Endometrial microvascular endothelial cells (primary cell): Measurements from ENCODE around the gene NME2. TPM values are rescaled to one million over a fixed set of nuclear protein-coding genes. Genes with fewer than 3 reads are reported as not detected.
"Not testable (repeated sequence)": the region's sequence is repeated elsewhere in the genome, so short reads cannot be mapped to it uniquely, and the experiment has no call there.

ENCODE experiments used
- in situ Hi-C: cut with HindIII; loops from 2 replicates; pipeline ENCODE4 v1.10.0; 2017; ENCODE audit warnings: low sequenced_read_pairs, low pct_unique_long_range_greater_than_20kb; ENCODE audit errors: inconsistent ontology term
- total RNA-seq: library from RNA; depleted of rRNA; stranded (reverse); fragments of >200 nt; gene quantifications from one replicate; pipeline ENCODE4 v1.2.3, GENCODE V29; 2015; ENCODE audit errors: inconsistent ontology term

NME2 gene
- total RNA-seq, 1 donor from 2014 or later, result 600 TPM

- in situ Hi-C loops, result no loop called here
Measured at GRCh38 chr17:51149163-51149562, 17.0 kb upstream of the NME2 start.

GRCh38 chr17:51150932-51151331 lies 15.3 kb upstream of the NME2 start:
- in situ Hi-C loops, result no loop called here

- in situ Hi-C loops, result no loop called here
Measured at GRCh38 chr17:51152766-51153209, 13.4 kb upstream of the NME2 start.

GRCh38 chr17:51153210-51154072 lies 12.8 kb upstream of the NME2 start, which contains the start of gene NME1:
Gene NME1 (plus strand): TSS chr17:51153559. CDS start chr17:51155655, 2,096 bp downstream.
- in situ Hi-C loops, result no loop called here

- in situ Hi-C loops, result no loop called here
Measured at GRCh38 chr17:51154176-51154575, 12.0 kb upstream of the NME2 start.

- in situ Hi-C loops, result no loop called here
Measured at GRCh38 chr17:51155416-51155815, 10.8 kb upstream of the NME2 start.

GRCh38 chr17:51159604-51160003 lies 6.6 kb upstream of the NME2 start:
- in situ Hi-C loops, result no loop called here

- in situ Hi-C loops, result no loop called here
Measured at GRCh38 chr17:51161541-51161940, 4.7 kb upstream of the NME2 start.

GRCh38 chr17:51164911-51165679 lies 1.1 kb upstream of the NME2 start:
- in situ Hi-C loops, result no loop called here

GRCh38 chr17:51165680-51166197 lies 472 bp upstream of the NME2 start:
- in situ Hi-C loops, result no loop called here

GRCh38 chr17:51166987-51167931 lies 1.0 kb downstream of the NME2 start:
- in situ Hi-C loops, result no loop called here

- in situ Hi-C loops, result no loop called here
Measured at GRCh38 chr17:51169340-51169739, 3.1 kb downstream of the NME2 start.

- in situ Hi-C loops, result no loop called here
Measured at GRCh38 chr17:51170736-51171135, 4.5 kb downstream of the NME2 start.

- in situ Hi-C loops, result not testable (repeated sequence)
Measured at GRCh38 chr17:51172030-51172429, 5.8 kb downstream of the NME2 start.

- in situ Hi-C loops, result no loop called here
Measured at GRCh38 chr17:51180486-51180885, 14.3 kb downstream of the NME2 start.

- in situ Hi-C loops, result no loop called here
Measured at GRCh38 chr17:51184124-51184523, 17.9 kb downstream of the NME2 start.

GRCh38 chr17:51185763-51186332 lies 19.6 kb downstream of the NME2 start:
- in situ Hi-C loops, result no loop called here

GRCh38 chr17:51188271-51188833 lies 22.1 kb downstream of the NME2 start:
- in situ Hi-C loops, result no loop called here
